ENCODE results near the gene BTRC.
"Not testable (repeated sequence)": the region's sequence is repeated elsewhere in the genome, so short reads cannot be mapped to it uniquely, and the experiment has no call there.

The BTRC gene

DNA sequence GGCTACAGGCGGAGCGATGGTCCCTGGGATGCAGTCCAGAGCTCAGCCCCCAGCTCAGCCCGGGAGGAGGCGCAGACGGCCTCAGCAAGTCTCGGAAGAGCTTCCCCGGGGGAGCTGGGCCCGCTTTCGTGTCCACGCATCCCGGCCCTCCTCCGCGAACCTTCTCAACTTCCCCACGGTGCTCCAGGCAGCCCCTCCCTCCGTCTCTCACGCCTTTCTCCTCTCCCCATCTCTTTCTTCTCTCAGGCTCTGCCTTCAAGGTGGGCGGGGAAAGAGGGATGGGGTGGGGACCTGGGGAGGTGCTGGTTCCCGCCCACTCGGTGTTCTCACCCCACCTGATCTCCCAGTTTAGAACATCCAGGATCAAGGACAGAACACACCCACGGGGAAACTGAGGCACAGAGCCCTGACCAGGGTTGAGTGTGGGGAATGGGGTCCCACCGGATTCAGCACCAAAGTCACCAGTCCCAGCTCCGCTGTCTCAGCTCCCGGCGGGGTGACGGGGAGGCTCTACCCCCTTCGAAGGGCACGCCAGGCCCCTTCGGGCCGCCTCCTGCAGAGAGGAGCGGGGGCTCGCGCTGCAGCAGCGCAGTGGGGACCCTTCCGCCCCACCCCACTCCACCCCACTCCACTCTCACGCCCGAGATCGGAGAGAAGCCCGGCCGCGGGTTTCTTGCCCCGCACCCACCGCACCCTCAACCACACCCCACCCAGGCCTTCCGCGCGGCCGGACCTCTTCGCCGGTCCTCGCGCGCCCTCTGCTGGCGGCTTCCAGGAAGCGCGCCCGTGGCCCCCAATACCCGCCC is 215.9 kb downstream of the BTRC start:
- DNase-seq: peak; percentile 61 to 79 (median 66)

- no peak for DNase-seq
Observed at GRCh38 chr10:101570428-101571270, 216.7 kb downstream of the BTRC start.

GRCh38 chr10:101571271-101571925 is 217.4 kb downstream of the BTRC start:
- DNase-seq: no peak

DNA sequence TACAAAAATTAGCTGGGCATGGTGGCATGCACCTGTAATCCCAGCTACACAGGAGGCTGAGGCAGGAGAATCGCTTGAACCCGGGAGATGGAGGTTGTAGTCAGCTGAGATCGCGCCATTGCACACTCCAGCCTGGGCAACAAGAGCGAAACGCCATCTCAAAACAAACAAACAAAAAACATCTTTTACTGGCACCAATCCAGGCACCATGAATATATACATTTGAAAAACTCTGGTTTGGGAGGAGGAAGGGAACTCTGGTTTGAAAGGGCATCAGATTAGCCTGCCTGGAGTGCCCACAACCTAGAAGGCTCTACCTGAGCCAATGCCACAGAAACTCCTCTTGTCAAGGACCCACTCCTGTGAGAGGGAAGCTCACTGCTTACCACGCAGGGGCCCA is 218.2 kb downstream of the BTRC start:
- DNase-seq: no peak

- no peak for DNase-seq
Observed at GRCh38 chr10:101572785-101573184, 218.8 kb downstream of the BTRC start.

DNA sequence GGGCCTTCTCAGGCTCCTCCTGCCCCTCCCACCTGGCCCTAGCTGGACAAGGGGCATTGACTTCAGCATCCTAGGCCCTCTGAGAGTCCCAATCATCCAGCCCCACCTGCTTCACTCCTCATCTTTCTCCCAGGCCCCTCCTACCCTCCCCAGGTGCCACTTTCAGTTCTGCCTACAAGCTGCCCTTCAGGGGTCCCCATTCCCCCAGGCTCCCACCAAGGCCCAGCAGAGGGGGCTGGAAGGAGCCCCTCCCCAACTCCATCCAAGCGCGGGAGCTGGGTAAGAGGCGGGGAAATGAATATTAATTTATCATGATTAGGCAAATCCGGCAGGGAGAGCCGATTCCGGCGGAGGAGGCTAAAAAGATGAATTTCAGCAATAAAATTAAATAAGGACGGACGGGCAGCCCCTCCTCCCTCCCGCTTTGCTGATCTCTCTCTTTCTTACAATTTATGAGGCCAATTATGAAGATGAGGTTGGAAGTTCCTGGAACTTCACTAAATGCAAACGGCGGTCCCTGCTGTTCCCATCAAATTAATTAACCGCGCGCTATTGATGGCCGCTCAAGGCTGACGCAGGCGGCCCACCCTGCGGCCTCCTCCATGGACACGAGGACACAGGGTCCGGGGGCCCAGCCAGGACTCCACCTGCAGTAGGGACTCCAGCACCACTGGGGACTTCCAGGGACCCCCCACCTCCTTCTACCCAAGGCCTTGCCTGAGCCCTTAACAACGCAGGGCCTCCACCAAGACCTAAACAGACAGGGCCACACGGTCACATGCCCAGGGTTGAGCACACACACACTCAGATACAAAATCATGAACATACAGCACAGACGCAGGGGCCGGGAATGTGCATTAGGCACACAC is 220.2 kb downstream of the BTRC start:
- DNase-seq: no peak

GRCh38 chr10:101575091-101575490 is 221.1 kb downstream of the BTRC start:
- DNase-seq: no peak

- no peak for DNase-seq
Observed at GRCh38 chr10:101575580-101576210, 221.7 kb downstream of the BTRC start.

DNA sequence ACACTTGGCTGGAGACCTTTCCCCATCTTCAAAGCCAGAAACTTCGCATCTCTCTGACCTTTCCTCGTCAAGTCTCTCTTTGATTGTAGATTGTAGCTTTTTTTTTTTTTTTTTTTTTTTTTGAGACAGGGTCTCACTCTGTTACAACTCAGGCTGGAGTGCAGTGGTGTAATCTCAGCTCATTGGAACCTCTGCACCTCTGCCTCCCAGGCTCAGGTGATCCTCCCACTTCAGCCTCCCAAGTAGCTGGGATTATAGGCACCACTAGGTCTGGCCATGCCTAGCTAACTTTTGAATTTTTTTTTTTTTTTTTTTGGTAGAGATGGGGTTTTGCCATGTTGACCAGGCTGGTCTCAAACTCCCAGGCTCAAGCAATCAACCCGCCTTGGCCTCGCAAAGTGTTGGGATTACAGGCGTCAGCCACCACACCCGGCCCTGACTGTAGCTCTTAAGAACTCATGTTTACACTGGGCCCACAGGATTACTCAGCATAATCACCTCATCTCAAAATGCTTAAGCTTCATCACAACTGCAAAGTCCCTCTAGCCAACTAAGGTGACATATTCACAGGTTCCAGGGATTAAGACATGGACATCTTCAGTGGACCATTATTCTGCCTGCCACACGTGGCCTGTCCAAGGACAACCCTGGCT is 222.4 kb downstream of the BTRC start:
- DNase-seq: no peak

- DNase-seq: no peak
Observed at GRCh38 chr10:101577121-101577871, 223.3 kb downstream of the BTRC start.

DNA sequence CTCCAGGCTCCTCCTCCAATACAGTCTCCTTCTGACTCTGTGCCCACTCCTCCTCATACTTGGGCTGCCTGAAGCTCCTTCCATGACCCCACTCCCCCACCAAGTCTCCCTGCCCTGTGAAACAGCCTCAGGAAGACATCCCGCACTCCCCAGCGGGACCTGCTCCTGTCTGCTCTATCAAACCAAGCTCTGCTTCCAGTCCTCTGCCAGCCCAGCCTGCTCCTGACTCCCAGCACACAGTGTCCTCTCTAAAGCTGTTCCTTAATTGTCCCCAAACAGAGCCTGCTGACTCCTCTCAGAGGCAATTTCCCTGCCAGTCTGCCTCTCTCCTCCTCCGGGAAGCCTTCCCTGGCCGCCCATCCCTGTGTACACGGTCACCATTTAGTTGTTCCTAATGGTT is 224.2 kb downstream of the BTRC start:
- DNase-seq: no peak

DNA sequence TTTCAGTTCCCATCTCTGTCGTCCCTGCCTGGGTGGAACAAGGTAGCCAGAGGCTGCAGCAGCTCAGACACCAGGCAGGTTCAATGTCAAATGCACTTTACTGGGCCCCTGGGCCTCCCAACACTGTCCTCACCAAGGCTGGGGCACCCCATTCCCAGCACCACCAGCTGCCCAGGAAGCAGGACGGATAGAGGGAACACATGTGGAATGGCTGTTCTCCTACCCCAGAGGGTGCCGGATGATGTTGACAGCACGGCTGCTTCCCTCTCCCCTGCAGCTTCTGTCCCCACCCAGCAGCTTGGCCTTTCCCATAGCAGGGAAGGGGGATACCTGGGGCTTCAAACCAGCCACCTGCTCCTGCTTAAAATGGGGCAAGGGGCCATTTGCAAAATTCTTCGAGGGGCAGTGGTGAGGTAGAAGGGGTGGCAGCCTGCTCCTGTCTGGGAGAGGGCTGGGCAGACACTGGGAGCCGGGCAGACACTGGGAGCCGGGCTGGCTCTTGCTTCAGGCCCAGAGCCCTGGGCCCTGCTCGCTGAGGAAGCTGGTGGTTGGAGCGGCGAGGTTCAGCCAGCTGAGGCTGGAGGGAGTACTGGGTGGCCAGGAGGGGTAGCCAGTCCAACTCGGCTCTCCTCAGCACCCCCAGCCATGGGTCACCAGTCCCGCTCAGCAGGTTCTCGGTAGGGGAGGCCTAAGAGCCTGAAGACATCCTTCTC is 225.0 kb downstream of the BTRC start:
- no peak for DNase-seq

DNA sequence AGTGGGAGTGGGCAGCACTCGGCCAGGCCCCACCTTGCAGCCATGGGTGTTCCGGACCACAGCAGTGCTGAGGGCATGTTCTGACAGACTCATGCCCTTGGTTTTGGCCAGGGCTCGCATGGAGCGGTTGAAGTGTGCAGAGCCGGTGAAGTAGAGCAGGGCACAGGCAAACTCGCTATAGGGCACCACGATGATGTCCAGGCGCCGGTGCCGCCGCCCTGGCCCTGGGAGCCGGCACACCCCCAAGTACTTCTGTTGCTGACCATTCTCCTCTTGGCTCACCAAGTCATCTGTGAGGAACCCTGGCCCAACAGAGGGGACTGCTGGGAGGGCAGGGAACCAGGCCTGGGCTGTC is 225.5 kb downstream of the BTRC start:
- DNase-seq: no peak

- DNase-seq: no peak
Observed at GRCh38 chr10:101580486-101581399, 226.8 kb downstream of the BTRC start.

GRCh38 chr10:101585841-101586240 is 231.9 kb downstream of the BTRC start:
- no peak for DNase-seq

DNA sequence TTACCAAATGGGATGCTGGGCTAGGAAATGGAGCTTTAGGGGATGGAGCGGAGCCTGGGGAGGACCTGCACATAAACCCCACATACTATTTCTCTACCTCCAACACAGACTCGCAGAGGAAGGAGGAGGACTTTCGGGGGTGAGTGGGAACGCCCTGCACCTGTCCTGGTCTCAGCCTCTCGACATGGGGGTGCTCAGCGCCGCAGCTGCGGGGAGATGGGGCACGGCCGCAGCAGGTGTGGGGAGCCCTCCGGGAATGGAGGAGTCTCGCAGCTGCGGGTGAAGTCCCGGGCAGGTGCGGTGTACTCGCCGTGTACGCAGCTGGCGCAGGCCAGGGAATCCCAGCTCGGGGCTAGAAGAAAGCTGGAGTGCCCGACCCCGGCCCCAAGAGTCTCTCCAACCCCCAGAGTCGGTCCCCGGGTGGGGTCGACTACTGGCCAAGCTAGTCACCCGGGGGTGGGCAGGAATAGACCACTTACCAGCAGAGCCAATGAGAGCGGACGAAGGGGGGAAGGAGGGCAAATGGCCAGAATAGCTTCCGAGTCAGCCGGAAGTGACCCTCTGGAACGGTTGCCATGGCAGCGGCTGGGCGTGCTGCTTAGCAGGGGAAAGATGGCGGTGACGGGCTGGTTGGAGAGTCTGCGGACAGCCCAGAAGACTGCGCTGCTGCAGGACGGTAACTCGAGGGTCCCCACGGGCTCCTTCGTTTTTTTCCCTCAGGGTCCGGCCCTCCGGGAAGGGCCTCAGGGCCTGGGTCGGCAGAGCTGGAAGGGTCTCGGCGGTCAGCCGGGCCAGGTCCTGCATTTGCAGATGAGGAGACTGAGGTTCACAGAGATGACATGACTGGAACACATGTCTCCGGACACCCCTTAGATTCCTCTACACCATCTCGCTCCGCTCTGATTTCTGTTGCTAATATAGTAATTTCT is 234.0 kb downstream of the BTRC start, which contains the start of the genes DPCD and POLL:
TSS of gene DPCD (plus strand) at position 597 of the 929 bp plus-strand sequence. CDS start at position 613, 16 bp downstream.
TSS of gene POLL (minus strand) at position 533 of the 929 bp plus-strand sequence. CDS start 897 bp downstream, outside the sequence.
- DNase-seq: peak; percentile 69 to 83 (median 76)

DNA sequence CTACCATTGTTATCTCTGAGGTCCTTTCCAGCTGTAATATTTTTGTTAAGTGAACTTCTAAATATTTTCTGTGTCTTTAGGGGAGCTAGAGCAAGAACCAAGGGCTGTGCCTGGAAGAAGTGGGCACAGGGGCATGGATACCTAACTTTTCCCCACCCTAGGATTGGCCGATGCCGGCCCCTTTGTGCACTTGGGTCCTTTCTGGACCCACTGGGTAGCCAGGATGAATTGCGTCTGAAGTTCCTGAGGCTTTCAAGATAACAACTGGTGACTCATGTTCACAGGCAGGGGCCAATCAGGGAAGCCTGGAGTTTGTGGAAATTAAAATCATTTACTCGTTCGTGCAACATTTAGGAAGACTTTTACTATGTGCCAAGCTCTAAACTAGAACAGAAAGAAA is 234.9 kb downstream of the BTRC start:
- DNase-seq: no peak

DNA sequence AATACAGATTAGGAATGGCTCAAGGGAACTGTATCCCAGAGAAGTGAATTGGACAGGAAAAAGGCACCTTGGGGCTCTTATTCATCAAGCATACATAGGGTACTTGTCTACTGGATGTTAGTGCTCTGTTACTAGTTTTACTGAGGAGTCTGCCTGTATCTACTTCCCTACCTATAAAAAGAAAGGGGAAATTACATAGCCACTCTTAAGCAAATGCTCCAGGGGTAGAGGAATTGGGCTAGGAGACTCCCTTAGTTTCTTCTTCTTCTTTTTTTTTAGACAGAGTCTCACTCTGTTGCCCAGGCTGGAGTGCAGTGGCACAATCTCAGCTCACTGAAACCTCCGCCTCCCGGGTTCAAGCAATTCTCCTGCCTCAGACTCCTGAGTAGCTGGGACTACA is 239.4 kb downstream of the BTRC start:
- DNase-seq: not testable (repeated sequence)

All from activated naive CD4-positive, alpha-beta T cell (primary cell).